Natural killer cell treated with Interleukin-12 subunit alpha and Interleukin-12 subunit beta and Interleukin-15 and Interleukin-18, amount 100 ng/mL, for 72 hours (primary cell): Measurements from ENCODE around the gene MAML2. TPM values are rescaled to one million over a fixed set of nuclear protein-coding genes. Genes with fewer than 3 reads are reported as not detected.

ENCODE experiments used
- ATAC-seq, 2 donors: fragments of 150-1000 bp; cut with Tn5 transposase in 1 of 2; sonication (Bioruptor Pico), chemical (Tn5 transposase) in 1 of 2; 2 replicates each; pipeline ENCODE4 v1.10.0; 2021
- DNase-seq: peaks from one replicate; pipeline ENCODE4 v3.0.0; 2022; ENCODE audit warnings: low spot score
- H3K27ac Mint-ChIP-seq, 2 donors: 1 replicate in 1 of 2; 2 replicates in 1 of 2; pipeline ENCODE4 v1.8.0; 2022; ENCODE audit warnings: mixed read lengths in 2 of 2, mild to moderate bottlenecking in 1 of 2, moderate library complexity in 1 of 2
- H3K27me3 Mint-ChIP-seq, 2 donors: 1 replicate in 1 of 2; 2 replicates in 1 of 2; pipeline ENCODE4 v1.8.0; 2022; ENCODE audit warnings: mixed read lengths in 2 of 2
- H3K36me3 Mint-ChIP-seq: one replicate; pipeline ENCODE4 v1.8.0; 2022; ENCODE audit warnings: mixed read lengths
- H3K4me1 Mint-ChIP-seq, 2 donors: 1 replicate in 1 of 2; 2 replicates in 1 of 2; pipeline ENCODE4 v1.8.0; 2022; ENCODE audit warnings: low read depth in 2 of 2, mixed read lengths in 2 of 2, mild to moderate bottlenecking in 1 of 2
- H3K4me3 Mint-ChIP-seq: one replicate; pipeline ENCODE4 v1.8.0; 2022; ENCODE audit warnings: mixed read lengths
- H3K9me3 Mint-ChIP-seq: 2 replicates; pipeline ENCODE4 v1.8.0; 2022; ENCODE audit warnings: mixed read lengths
- total RNA-seq, 2 donors: library from RNA; stranded (reverse); gene quantifications; one replicate each; pipeline ENCODE4 v1.2.3, GENCODE V29; 2022

Gene MAML2
- 10 to 100 TPM; 15.9 to 21.9 TPM for total RNA-seq

- ATAC-seq (peak; percentile 90 to 96), DNase-seq (peak; percentile 95)
- H3K36me3 Mint-ChIP-seq: no peaks in the 10 kb centered on the region
- peak within 1 kb of the TSS; percentile 95 to 99 for H3K27ac Mint-ChIP-seq
- H3K9me3 Mint-ChIP-seq: no peaks in the 10 kb centered on the region
- peak within 1 kb of the TSS; percentile 93 for H3K4me3 Mint-ChIP-seq
- peaks cover 46 to 52% of the 10 kb centered on the region in 2 donors for H3K4me1 Mint-ChIP-seq
- no peaks in the 10 kb centered on the region for H3K27me3 Mint-ChIP-seq
These were observed at the start of gene MAML2 for GRCh38 chr11:96342961-96343711. MAML2 (minus strand) TSS chr11:96343195; CDS start chr11:96341895, 1,300 bp downstream.

- no peak overlapping the region for H3K4me3 Mint-ChIP-seq
- no peaks in the 10 kb centered on the region for H3K27me3 Mint-ChIP-seq
- peak overlapping the region in 1 of 2 donors; percentile 88 for H3K27ac Mint-ChIP-seq
These were observed 48.8 kb upstream of the MAML2 start for GRCh38 chr11:96391698-96392307.

GRCh38 chr11:96390488-96390792 is 47.4 kb upstream of the MAML2 start:
- Mint-ChIP-seq H3K4me1 (peaks cover 25 to 45% of the 10 kb centered on the region in 2 donors), H3K27me3 (no peaks in the 10 kb centered on the region), H3K9me3 (no peaks in the 10 kb centered on the region), H3K27ac (peak overlapping the region; percentile 85 to 88), H3K4me3 (peak overlapping the region; percentile 92), H3K36me3 (peaks cover 6% of the 10 kb centered on the region)
- ATAC-seq (no peak), DNase-seq (no peak)

More at GRCh38 chr11:96391698-96392307, 48.8 kb upstream of the MAML2 start:
- H3K9me3 Mint-ChIP-seq: no peaks in the 10 kb centered on the region
- no peak for DNase-seq
- H3K36me3 Mint-ChIP-seq: peaks cover 6% of the 10 kb centered on the region
- no peak for ATAC-seq
- H3K4me1 Mint-ChIP-seq: peaks cover 25 to 44% of the 10 kb centered on the region in 2 donors

- H3K4me1 Mint-ChIP-seq: peaks cover 25 to 50% of the 10 kb centered on the region in 2 donors
- DNase-seq: peak; percentile 98
- ATAC-seq: peak; percentile 99 to 100
- peak within 1 kb of the TSS; percentile 85 to 88 for H3K27ac Mint-ChIP-seq
- H3K4me3 Mint-ChIP-seq: peak within 1 kb of the TSS; percentile 92
- H3K27me3 Mint-ChIP-seq: no peaks in the 10 kb centered on the region
- no peaks in the 10 kb centered on the region for H3K9me3 Mint-ChIP-seq
- H3K36me3 Mint-ChIP-seq: peaks cover 6% of the 10 kb centered on the region
These were observed 46.9 kb upstream of the MAML2 start, which contains the start of the genes CCDC82 and JRKL for GRCh38 chr11:96389720-96390487. CCDC82 (minus strand) TSS chr11:96389912; CDS start chr11:96384747, 5,165 bp downstream. JRKL (plus strand) TSS chr11:96390013; CDS start chr11:96390650, 637 bp downstream.

GRCh38 chr11:96388891-96389719 is 46.1 kb upstream of the MAML2 start:
- Mint-ChIP-seq H3K27ac (peak overlapping the region; percentile 85 to 88), H3K36me3 (peaks cover 11% of the 10 kb centered on the region), H3K4me1 (peaks cover 29 to 54% of the 10 kb centered on the region in 2 donors), H3K27me3 (no peaks in the 10 kb centered on the region), H3K9me3 (no peaks in the 10 kb centered on the region), H3K4me3 (peak overlapping the region; percentile 92)
- DNase-seq (no peak), ATAC-seq (peak; percentile 63 to 70)

- no peak overlapping the region for H3K4me3 Mint-ChIP-seq
- no peak overlapping the region for H3K27ac Mint-ChIP-seq
- H3K36me3 Mint-ChIP-seq: peaks cover 18% of the 10 kb centered on the region
- H3K27me3 Mint-ChIP-seq: no peaks in the 10 kb centered on the region
- no peaks in the 10 kb centered on the region for H3K9me3 Mint-ChIP-seq
- ATAC-seq: no peak
- DNase-seq: no peak
- peaks cover 17 to 34% of the 10 kb centered on the region in 2 donors for H3K4me1 Mint-ChIP-seq
These were observed 42.2 kb upstream of the MAML2 start for GRCh38 chr11:96385187-96385586.

- no peak for ATAC-seq
- DNase-seq: no peak
- H3K27ac Mint-ChIP-seq: no peak overlapping the region
- H3K9me3 Mint-ChIP-seq: no peaks in the 10 kb centered on the region
- peaks cover 17 to 33% of the 10 kb centered on the region in 2 donors for H3K4me1 Mint-ChIP-seq
- H3K4me3 Mint-ChIP-seq: no peak overlapping the region
- no peaks in the 10 kb centered on the region for H3K27me3 Mint-ChIP-seq
- peaks cover 25% of the 10 kb centered on the region for H3K36me3 Mint-ChIP-seq
These were observed 41.2 kb upstream of the MAML2 start for GRCh38 chr11:96384156-96384555.

- H3K4me1 Mint-ChIP-seq: peaks cover 11 to 17% of the 10 kb centered on the region in 2 donors
- H3K36me3 Mint-ChIP-seq: peaks cover 38% of the 10 kb centered on the region
- DNase-seq (no peak), ATAC-seq (no peak)
- H3K9me3 Mint-ChIP-seq: no peaks in the 10 kb centered on the region
- H3K27me3 Mint-ChIP-seq: no peaks in the 10 kb centered on the region
- no peak overlapping the region for H3K27ac Mint-ChIP-seq
- no peak overlapping the region for H3K4me3 Mint-ChIP-seq
These were observed 33.8 kb upstream of the MAML2 start for GRCh38 chr11:96376796-96377195.

- H3K27me3 Mint-ChIP-seq: no peaks in the 10 kb centered on the region
- H3K4me3 Mint-ChIP-seq: peak overlapping the region; percentile 19
- H3K36me3 Mint-ChIP-seq: peaks cover 33% of the 10 kb centered on the region
- H3K27ac Mint-ChIP-seq: peak overlapping the region in 1 of 2 donors; percentile 17
- ATAC-seq (no peak), DNase-seq (no peak)
- no peaks in the 10 kb centered on the region for H3K9me3 Mint-ChIP-seq
- H3K4me1 Mint-ChIP-seq: peaks cover 9 to 17% of the 10 kb centered on the region in 2 donors
These were observed 30.8 kb upstream of the MAML2 start for GRCh38 chr11:96373826-96374225.

- no peak for ATAC-seq
- no peak overlapping the region for H3K27ac Mint-ChIP-seq
- no peaks in the 10 kb centered on the region for H3K9me3 Mint-ChIP-seq
- no peak for DNase-seq
- H3K36me3 Mint-ChIP-seq: peaks cover 14% of the 10 kb centered on the region
- no peak overlapping the region for H3K4me3 Mint-ChIP-seq
- no peaks in the 10 kb centered on the region for H3K27me3 Mint-ChIP-seq
- H3K4me1 Mint-ChIP-seq: peaks cover 0 to 4% of the 10 kb centered on the region in 2 donors
These were observed 24.3 kb upstream of the MAML2 start for GRCh38 chr11:96367342-96367741.

GRCh38 chr11:96366024-96366423 is 23.0 kb upstream of the MAML2 start:
- H3K9me3 Mint-ChIP-seq: no peaks in the 10 kb centered on the region
- no peak overlapping the region for H3K27ac Mint-ChIP-seq
- no peak for DNase-seq
- H3K36me3 Mint-ChIP-seq: peaks cover 9% of the 10 kb centered on the region
- ATAC-seq: no peak
- no peaks in the 10 kb centered on the region for H3K4me1 Mint-ChIP-seq
- H3K27me3 Mint-ChIP-seq: no peaks in the 10 kb centered on the region
- no peak overlapping the region for H3K4me3 Mint-ChIP-seq

- H3K27ac Mint-ChIP-seq: no peak overlapping the region
- no peak overlapping the region for H3K4me3 Mint-ChIP-seq
- H3K36me3 Mint-ChIP-seq: peaks cover 9% of the 10 kb centered on the region
- H3K9me3 Mint-ChIP-seq: no peaks in the 10 kb centered on the region
- DNase-seq: no peak
- H3K27me3 Mint-ChIP-seq: no peaks in the 10 kb centered on the region
- H3K4me1 Mint-ChIP-seq: no peaks in the 10 kb centered on the region
- no peak for ATAC-seq
These were observed 22.5 kb upstream of the MAML2 start for GRCh38 chr11:96365493-96365892.

- Mint-ChIP-seq H3K4me1 (peaks cover 12 to 23% of the 10 kb centered on the region in 2 donors), H3K27me3 (no peaks in the 10 kb centered on the region), H3K36me3 (peaks cover 7% of the 10 kb centered on the region), H3K27ac (peak overlapping the region in 1 of 2 donors; percentile 25), H3K4me3 (no peak overlapping the region), H3K9me3 (no peaks in the 10 kb centered on the region)
- ATAC-seq (no peak), DNase-seq (no peak)
These were observed 18.8 kb upstream of the MAML2 start for GRCh38 chr11:96361778-96362177.
